Astrocyte (in vitro differentiated cells and primary cell): ENCODE results near the gene STKLD1. TPM values are rescaled to one million over a fixed set of nuclear protein-coding genes. Genes with fewer than 3 reads are reported as not detected.

Experiments
- DNase-seq: peaks from one replicate; pipeline ENCODE4 v3.0.0-alpha.2; 2010; ENCODE audit warnings: low read depth
- FAIRE-seq: peaks from 2 replicates; lab custom pipeline; 2011; peaks lifted over from hg19 to GRCh38; lab: Jason Lieb, UNC
- H2AFZ ChIP-seq: 2 replicates; pipeline ENCODE4 v1.6.0; 2012; ENCODE audit warnings: low read depth, low read length, inconsistent platforms
- H3K27ac ChIP-seq: 2 replicates; pipeline ENCODE4 v1.5.1; 2011; ENCODE audit warnings: low read depth, low read length, inconsistent platforms
- H3K27me3 ChIP-seq: 2 replicates; pipeline ENCODE4 v1.6.0; 2011; ENCODE audit warnings: low read length, inconsistent platforms; ENCODE audit not compliant: insufficient read depth
- H3K36me3 ChIP-seq: 2 replicates; pipeline ENCODE4 v1.5.1; 2011; ENCODE audit warnings: low read length, inconsistent platforms; ENCODE audit not compliant: insufficient read depth
- H3K4me1 ChIP-seq: 2 replicates; pipeline ENCODE4 v1.5.1; 2011; ENCODE audit warnings: low read length, inconsistent platforms; ENCODE audit not compliant: insufficient read depth
- H3K4me2 ChIP-seq: 2 replicates; pipeline ENCODE4 v1.6.0; 2012; ENCODE audit warnings: low read length, inconsistent platforms
- H3K4me3 ChIP-seq: 2 replicates; pipeline ENCODE4 v1.5.1; 2011; ENCODE audit warnings: low read depth, mild to moderate bottlenecking, low read length, inconsistent platforms; ENCODE audit not compliant: insufficient read depth
- H3K79me2 ChIP-seq: 2 replicates; pipeline ENCODE4 v1.6.0; 2012; ENCODE audit warnings: mild to moderate bottlenecking, low read length, inconsistent platforms; ENCODE audit not compliant: insufficient read depth
- H3K9ac ChIP-seq: 2 replicates; pipeline ENCODE4 v1.6.0; 2012; ENCODE audit warnings: mild to moderate bottlenecking, low read length, inconsistent platforms
- H3K9me3 ChIP-seq: 2 replicates; pipeline ENCODE4 v1.5.1; 2012; ENCODE audit warnings: low read depth, mild to moderate bottlenecking, low read length, inconsistent platforms; ENCODE audit not compliant: insufficient read depth
- H4K20me1 ChIP-seq: 2 replicates; pipeline ENCODE4 v1.6.0; 2012; ENCODE audit warnings: low read length, inconsistent platforms; ENCODE audit not compliant: insufficient read depth
- H3K27ac Mint-ChIP-seq: one replicate; pipeline ENCODE4 v1.8.0; 2021; ENCODE audit warnings: mild to moderate bottlenecking, mixed read lengths; ENCODE audit not compliant: unreplicated experiment
- H3K27me3 Mint-ChIP-seq: one replicate; pipeline ENCODE4 v1.8.0; 2021; ENCODE audit warnings: low read depth, mixed read lengths; ENCODE audit not compliant: unreplicated experiment
- H3K36me3 Mint-ChIP-seq: one replicate; pipeline ENCODE4 v1.8.0; 2021; ENCODE audit warnings: low read depth, mixed read lengths; ENCODE audit not compliant: unreplicated experiment
- H3K4me1 Mint-ChIP-seq: one replicate; pipeline ENCODE4 v1.8.0; 2021; ENCODE audit warnings: low read depth, mixed read lengths; ENCODE audit not compliant: unreplicated experiment
- H3K4me3 Mint-ChIP-seq: one replicate; pipeline ENCODE4 v1.8.0; 2021; ENCODE audit warnings: mild to moderate bottlenecking, moderate library complexity, mixed read lengths; ENCODE audit not compliant: unreplicated experiment
- H3K9me3 Mint-ChIP-seq: one replicate; pipeline ENCODE4 v1.8.0; 2021; ENCODE audit warnings: mild to moderate bottlenecking, mixed read lengths; ENCODE audit not compliant: unreplicated experiment
- EZH2 ChIP-seq: IDR thresholded peaks from 2 replicates; pipeline ENCODE4 v1.6.1; 2012; ENCODE audit warnings: mild to moderate bottlenecking, low read length, inconsistent platforms; ENCODE audit not compliant: insufficient read depth
- total RNA-seq: library from RNA; stranded (reverse); gene quantifications from 2 replicates; pipeline ENCODE4 v1.2.1, GENCODE V29; 2021
- TF ChIP-seq, protein P1 (sequence below): IDR thresholded peaks from 2 replicates; pipeline ENCODE4 v1.5.1; 2011; ENCODE audit warnings: low read depth, mild to moderate bottlenecking, inconsistent platforms, low read length, moderate library complexity; ENCODE audit not compliant: insufficient read depth

The STKLD1 gene
- total RNA-seq, 1 donor from 2014 or later: 0.82 TPM

- Histone ChIP-seq H3K36me3 (peaks cover 54% of the 10 kb centered on the region), H3K4me2 (peak within 1 kb of the TSS; percentile 90), H3K4me3 (peak within 1 kb of the TSS; percentile 98), H3K9me3 (no peaks in the 10 kb centered on the region), H3K27me3 (no peaks in the 10 kb centered on the region), H3K79me2 (peaks cover 59% of the 10 kb centered on the region), H2AFZ (peak within 1 kb of the TSS; percentile 84), H3K27ac (peak within 1 kb of the TSS; percentile 99), H3K4me1 (peaks cover 23% of the 10 kb centered on the region), H4K20me1 (peaks cover 71% of the 10 kb centered on the region), H3K9ac (peak within 1 kb of the TSS; percentile 100)
- Mint-ChIP-seq H3K27ac (peak within 1 kb of the TSS; percentile 97), H3K36me3 (peaks cover 36% of the 10 kb centered on the region), H3K4me3 (peak within 1 kb of the TSS; percentile 93), H3K9me3 (no peaks in the 10 kb centered on the region), H3K4me1 (peaks cover 23% of the 10 kb centered on the region), H3K27me3 (no peaks in the 10 kb centered on the region)
- no peak for FAIRE-seq
- TF ChIP-seq, protein P1, sequence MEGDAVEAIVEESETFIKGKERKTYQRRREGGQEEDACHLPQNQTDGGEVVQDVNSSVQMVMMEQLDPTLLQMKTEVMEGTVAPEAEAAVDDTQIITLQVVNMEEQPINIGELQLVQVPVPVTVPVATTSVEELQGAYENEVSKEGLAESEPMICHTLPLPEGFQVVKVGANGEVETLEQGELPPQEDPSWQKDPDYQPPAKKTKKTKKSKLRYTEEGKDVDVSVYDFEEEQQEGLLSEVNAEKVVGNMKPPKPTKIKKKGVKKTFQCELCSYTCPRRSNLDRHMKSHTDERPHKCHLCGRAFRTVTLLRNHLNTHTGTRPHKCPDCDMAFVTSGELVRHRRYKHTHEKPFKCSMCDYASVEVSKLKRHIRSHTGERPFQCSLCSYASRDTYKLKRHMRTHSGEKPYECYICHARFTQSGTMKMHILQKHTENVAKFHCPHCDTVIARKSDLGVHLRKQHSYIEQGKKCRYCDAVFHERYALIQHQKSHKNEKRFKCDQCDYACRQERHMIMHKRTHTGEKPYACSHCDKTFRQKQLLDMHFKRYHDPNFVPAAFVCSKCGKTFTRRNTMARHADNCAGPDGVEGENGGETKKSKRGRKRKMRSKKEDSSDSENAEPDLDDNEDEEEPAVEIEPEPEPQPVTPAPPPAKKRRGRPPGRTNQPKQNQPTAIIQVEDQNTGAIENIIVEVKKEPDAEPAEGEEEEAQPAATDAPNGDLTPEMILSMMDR: no peak
- TF ChIP-seq EZH2: no peak
- DNase-seq: peak; percentile 90
Measured at GRCh38 chr9:133347985-133348717, 28.0 kb upstream of the STKLD1 start, which contains the start of the genes MED22 and RPL7A. Gene MED22 (minus strand): TSS chr9:133348131. CDS start chr9:133346662, 1,469 bp downstream. Gene RPL7A (plus strand): TSS chr9:133348218. CDS start chr9:133348244, 26 bp downstream.

- Histone ChIP-seq H3K27ac (peak overlapping the region; percentile 99), H3K4me2 (peak overlapping the region; percentile 90), H3K4me1 (peaks cover 23% of the 10 kb centered on the region), H3K27me3 (no peaks in the 10 kb centered on the region), H3K36me3 (peaks cover 53% of the 10 kb centered on the region), H3K9me3 (no peaks in the 10 kb centered on the region), H3K9ac (peak overlapping the region; percentile 100), H3K79me2 (peaks cover 59% of the 10 kb centered on the region), H2AFZ (no peak overlapping the region), H3K4me3 (peak overlapping the region; percentile 98), H4K20me1 (peaks cover 79% of the 10 kb centered on the region)
- TF ChIP-seq, protein P1: no peak
- TF ChIP-seq EZH2: no peak
- Mint-ChIP-seq H3K27ac (peak overlapping the region; percentile 97), H3K4me3 (peak overlapping the region; percentile 93), H3K9me3 (no peaks in the 10 kb centered on the region), H3K27me3 (no peaks in the 10 kb centered on the region), H3K4me1 (peaks cover 23% of the 10 kb centered on the region), H3K36me3 (peaks cover 39% of the 10 kb centered on the region)
- DNase-seq: no peak
- FAIRE-seq: no peak
Measured at GRCh38 chr9:133348718-133349573, 27.2 kb upstream of the STKLD1 start.
